GM21825 (cell line): ENCODE results near the gene CDH15.
"Not testable (repeated sequence)": the region's sequence is repeated elsewhere in the genome, so short reads cannot be mapped to it uniquely, and the experiment has no call there.

Experiments
- ATAC-seq: cut with Tn5 transposase; IDR thresholded peaks from one replicate; pipeline ENCODE4 v1.9.1; 2021; ENCODE audit warnings: mild to moderate bottlenecking, moderate library complexity; ENCODE audit not compliant: unreplicated experiment

CDH15 gene

DNA sequence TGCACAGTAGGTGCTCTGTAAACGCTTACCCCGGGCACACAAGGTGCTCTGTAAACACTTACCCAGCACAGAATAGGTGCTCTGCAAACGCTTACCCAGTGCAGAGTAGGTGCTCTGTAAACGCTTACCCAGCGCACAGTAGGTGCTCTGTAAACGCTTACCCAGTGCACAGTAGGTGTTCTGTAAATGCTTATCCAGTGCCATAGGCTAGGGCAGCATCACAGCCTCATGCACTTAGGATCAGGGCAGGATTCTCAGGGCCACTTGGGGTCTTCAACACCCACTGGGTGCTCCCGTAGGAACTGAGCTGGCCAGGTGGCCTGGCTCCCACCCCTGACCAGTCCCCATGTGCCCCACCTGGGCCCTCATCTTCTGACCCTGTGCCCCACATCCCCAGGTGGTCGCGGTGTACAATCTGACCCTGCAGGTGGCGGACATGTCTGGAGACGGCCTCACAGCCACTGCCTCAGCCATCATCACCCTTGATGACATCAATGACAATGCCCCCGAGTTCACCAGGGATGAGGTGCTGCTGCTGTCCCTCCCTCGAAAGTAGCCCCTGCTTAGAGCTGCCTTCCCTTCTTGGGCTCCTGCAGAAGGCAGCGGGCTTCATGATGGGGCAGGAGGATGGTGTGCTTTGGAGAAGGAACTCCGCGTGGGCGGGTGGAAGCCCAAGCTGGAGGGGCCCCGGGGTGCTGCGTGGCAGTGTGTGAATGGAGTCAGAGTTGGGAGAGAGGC lies 15.7 kb downstream of the CDH15 start:
- no peak for ATAC-seq

DNA sequence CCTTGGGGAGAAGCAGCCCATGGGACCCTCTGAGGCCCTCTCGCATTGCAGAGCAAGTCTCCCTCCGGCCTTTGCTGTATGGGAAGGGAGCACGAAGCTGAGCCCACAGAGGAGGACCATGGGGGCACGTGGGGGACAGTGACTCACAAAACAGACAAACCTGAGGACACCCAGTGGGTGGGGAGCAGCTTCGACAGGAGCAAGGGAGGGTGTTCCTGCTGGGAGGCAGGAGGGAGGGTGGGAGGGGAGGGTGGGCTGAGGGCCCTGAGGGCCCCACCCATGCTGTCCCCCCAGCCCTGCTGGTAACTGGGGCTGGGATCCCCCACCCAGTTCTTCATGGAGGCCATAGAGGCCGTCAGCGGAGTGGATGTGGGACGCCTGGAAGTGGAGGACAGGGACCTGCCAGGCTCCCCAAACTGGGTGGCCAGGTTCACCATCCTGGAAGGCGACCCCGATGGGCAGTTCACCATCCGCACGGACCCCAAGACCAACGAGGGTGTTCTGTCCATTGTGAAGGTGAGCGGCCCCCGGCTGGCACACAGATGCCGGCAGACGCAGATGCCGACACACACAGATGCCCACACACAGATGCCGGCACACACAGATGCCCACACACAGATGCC lies 16.3 kb downstream of the CDH15 start:
- no peak for ATAC-seq

DNA sequence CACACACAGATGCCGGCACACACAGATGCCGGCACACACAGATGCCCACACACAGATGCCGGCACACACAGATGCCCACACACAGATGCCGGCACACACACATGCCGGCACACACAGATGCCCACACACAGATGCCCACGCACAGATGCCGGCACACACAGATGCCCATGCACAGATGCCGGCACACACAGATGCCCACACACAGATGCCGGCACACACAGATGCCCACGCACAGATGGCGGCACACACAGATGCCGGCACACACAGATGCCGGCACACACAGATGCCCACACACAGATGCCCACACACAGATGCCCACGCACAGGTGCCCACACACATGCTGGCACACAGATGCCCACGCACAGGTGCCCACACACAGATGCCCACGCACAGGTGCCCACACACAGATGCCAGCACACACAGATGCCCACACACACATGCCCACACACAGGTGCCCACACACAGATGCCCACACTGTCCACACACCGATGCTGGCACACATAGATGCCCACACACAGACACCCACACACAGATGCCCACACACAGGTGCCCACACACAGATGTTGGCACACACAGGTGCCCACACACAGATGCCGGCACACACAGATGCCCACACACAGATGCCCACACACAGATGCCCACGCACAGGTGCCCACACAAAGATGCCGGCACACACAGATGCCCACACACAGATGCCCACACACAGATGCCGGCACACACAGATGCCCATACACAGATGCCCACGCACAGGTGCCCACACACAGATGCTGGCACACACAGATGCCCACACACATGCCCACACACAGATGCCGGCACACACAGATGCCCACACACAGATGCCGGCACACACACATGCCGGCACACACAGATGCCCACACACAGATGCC lies 17.2 kb downstream of the CDH15 start:
- ATAC-seq: not testable (repeated sequence)

DNA sequence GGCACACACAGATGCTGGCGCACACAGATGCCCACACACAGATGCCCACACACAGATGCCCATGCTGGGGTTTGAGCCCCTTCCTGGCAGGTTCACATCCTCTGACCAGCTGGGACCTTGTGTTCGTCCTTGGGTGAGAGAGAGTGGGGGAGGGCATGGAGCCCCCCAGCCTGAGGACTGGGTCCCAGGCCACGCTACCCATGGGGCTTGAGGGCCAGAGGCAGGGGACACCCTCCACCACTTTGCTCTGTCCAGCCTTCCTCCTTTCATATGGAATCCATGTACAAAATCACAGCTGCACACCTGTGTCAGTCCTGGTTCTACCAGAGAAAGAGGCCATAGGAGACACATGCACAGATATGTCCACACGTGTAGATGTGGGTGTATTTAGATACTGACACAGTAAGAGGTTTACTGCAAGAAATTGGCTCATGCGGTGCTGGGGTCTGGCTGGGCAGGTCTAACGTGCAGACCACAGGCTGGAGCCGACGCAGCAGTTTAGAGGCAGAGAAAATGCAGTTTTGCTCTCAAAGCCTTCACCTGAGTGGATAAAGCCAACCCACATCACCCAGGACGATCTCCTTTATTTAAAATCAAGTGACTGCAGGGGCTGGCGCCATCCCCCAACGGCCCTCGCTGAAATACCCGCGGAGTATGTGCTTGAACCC lies 17.9 kb downstream of the CDH15 start:
- no peak for ATAC-seq

DNA sequence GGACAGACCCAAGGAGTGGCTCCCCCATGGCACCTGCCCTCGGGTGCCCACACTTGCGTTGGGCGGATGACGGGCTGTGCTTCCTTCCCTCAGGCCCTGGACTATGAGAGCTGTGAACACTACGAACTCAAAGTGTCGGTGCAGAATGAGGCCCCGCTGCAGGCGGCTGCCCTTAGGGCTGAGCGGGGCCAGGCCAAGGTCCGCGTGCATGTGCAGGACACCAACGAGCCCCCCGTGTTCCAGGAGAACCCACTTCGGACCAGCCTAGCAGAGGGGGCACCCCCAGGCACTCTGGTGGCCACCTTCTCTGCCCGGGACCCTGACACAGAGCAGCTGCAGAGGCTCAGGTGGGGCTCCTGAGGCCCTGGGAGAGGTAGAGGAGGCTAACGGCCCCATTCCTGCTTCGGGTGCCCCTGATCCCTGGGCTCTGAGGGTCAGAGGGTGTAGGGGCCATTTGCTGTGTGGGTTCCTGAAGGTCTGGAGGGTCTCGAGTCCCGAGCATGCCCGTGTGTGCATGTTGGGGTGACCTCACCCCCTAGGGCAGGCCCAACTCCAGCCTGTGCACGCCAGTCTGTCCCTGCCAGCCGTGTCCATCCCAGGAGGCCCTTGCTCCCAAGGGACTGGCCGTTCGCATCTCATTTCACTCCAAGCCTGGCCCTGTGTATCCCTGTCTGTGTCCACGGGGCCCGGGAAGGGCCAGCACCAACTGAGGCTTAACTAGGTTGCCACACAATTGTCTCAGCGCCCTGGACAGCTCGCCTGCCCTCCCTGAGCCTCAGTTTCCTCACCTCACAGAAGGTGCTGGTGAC lies 18.8 kb downstream of the CDH15 start:
- no peak for ATAC-seq

DNA sequence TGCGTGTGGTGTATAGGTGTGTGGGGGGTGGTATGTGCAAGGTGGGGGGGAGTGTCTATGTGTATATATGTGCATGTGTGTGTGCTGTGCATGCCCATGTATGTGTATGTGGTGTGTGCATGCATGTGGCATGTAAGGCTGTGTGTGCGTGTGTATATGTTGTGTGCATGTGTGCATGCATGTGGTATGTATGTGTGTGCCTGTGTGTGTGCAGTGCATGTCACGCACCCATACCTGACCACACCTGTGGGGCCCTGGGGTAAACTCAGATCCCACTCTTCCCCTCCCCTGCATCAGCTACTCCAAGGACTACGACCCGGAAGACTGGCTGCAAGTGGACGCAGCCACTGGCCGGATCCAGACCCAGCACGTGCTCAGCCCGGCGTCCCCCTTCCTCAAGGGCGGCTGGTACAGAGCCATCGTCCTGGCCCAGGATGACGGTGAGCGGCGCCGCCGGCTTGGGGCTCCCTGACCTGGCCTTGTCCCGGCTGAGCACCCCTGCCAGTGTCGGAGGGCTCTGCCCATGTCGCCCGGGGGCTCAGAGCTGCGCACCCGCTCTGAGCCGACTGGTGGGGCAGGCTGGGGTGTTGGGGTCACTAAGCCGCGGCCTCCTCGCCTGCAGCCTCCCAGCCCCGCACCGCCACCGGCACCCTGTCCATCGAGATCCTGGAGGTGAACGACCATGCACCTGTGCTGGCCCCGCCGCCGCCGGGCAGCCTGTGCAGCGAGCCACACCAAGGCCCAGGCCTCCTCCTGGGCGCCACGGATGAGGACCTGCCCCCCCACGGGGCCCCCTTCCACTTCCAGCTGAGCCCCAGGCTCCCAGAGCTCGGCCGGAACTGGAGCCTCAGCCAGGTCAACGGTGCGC lies 19.7 kb downstream of the CDH15 start:
- ATAC-seq: no peak

DNA sequence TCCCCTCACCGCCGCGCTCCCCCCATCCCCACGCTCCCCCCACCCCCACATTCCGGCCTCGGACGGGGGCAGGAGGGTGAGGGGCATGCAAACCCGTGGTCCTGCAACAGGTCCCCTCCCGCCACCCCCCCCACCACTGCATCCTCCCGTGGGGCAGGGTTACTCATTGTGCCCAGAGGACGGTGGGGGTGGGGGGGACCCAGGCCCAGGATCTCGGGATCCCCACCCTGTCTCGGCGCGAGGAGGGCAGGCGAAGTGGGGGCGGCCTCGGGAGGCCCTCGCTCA lies 20.3 kb downstream of the CDH15 start:
- no peak for ATAC-seq

DNA sequence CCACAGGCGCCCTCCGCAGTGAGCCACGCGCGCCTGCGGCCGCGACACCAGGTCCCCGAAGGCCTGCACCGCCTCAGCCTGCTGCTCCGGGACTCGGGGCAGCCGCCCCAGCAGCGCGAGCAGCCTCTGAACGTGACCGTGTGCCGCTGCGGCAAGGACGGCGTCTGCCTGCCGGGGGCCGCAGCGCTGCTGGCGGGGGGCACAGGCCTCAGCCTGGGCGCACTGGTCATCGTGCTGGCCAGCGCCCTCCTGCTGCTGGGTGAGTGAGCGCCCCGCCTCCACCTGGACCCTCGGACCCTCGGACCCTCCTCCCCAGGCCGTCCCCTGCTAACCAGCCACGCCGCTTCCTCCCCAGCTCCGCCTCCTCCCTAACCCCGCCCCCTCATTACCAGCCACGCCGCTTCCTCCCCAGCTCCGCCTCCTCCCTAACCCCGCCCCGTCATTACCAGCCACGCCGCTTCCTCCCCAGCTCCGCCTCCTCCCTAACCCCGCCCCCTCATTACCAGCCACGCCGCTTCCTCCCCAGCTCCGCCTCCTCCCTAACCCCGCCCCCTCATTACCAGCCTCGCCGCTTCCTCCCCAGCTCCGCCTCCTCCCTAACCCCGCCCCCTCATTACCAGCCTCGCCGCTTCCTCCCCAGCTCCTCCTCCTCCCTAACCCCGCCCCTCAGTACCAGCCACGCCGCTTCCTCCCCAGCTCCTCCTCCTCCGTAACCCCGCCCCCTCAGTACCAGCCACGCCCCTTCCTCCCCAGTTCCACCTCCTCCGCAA lies 20.8 kb downstream of the CDH15 start:
- ATAC-seq: not testable (repeated sequence)

DNA sequence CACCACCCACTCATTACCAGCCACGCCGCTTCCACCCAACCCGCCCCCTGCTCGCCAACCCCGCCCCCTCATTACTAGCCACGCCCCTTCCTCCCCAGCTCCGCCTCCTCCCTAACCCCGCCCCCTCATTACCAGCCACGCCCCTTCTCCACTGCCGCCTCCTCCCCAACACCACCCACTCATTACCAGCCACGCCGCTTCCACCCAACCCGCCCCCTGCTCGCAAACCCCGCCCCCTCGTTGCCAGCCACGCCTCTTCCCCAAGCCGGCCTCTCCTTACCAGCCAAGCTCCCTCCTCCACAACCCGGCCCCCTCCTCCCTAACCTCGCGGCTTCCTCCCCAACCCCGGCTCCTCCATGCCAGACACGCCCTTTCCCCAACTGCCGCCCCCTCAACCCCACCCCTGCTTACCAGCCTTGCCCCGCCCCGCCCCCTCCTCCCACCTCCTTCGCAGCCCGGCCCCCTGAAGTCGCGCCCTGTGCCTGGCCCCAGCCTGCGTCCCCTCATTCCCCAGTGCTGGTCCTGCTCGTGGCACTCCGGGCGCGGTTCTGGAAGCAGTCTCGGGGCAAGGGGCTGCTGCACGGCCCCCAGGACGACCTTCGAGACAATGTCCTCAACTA lies 21.5 kb downstream of the CDH15 start:
- ATAC-seq: no peak

DNA sequence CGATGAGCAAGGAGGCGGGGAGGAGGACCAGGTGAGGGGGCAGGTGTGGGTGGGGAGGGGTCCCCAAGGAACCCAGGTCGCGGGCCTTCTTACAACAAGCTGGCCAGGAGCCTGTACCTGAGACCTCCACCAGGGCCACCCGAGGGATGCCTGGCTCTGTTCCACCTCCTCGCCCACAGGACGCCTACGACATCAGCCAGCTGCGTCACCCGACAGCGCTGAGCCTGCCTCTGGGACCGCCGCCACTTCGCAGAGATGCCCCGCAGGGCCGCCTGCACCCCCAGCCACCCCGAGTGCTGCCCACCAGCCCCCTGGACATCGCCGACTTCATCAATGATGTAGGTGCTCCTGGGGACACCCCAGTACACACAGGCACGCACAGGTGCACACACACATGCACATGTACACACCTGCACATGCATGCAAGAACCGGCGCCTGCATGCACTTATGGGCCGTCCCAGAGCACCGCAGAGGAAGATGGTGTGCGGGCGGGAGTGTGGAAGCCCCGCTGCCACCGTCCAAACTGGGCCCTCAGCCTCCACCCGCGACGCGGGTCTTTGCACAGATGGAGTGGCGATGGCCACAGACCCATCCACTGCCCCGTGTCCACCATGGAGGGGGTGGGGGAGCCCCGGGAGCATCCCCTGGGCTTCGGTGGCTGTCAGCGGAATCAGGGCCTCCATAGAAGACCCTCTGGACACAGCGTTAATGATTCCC lies 22.2 kb downstream of the CDH15 start:
- ATAC-seq: no peak

DNA sequence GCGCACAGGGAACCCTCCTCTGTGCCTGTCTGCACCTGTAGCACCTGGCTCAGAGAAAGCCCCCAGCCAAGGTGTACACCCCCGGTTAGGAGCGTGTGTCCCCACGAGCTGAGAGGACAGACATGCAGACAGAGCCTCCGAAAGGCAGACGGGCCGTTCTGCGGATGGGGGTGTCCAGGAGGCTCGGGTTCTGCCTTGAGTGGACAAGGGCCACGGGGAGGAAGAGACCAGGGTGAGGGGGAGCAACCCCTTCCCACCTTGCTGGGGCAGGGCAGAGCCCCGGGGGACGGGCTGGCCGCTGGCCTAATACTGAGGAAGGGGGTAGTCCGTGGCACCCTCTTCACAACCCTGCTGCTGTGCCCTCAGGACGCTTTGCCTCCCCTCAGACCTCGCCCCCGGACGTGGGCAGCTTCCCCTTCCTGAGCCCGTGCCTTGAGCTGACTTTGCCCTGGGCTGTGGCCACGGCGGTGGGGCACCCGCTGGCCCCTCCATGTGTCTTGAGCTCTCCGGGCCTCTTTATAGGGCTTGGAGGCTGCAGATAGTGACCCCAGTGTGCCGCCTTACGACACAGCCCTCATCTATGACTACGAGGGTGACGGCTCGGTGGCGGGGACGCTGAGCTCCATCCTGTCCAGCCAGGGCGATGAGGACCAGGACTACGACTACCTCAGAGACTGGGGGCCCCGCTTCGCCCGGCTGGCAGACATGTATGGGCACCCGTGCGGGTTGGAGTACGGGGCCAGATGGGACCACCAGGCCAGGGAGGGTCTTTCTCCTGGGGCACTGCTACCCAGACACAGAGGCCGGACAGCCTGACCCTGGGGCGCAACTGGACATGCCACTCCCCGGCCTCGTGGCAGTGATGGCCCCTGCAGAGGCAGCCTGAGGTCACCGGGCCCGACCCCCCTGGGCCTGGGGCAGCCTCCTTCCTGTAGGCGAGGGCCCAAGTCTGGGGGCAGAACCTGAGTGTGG lies 23.1 kb downstream of the CDH15 start:
- no peak for ATAC-seq

DNA sequence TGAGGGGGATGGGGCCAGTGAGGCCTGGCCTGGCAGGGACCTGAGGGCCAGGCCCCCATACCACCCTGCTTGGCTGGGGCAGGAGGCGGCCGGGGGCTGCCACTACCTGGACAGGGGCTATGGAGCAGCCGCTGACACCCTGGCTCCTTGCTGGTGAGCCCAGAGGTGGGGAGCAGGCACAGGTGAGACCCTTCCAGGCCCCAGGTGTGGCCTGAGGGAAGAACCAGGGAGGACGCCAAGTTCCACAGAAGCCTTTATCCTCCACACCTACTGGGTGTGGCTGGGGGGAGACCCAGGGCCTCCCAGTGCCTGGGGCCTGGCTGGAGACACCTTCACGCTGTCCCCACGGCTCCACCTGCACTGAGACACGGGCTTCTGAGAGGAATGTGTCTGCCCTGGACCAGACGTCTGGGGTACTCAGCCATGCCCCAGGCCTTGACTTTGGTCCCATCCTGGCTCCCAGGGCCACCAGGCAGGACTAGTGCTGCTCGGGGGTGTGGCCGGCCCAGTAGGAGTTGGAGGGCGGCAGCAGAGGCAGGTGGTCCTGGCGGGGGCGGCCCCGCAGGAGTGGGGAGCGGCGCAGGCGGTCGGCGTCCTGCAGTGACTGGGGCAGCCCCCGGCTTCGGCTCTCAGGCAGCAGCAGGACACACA lies 24.1 kb downstream of the CDH15 start:
- no peak for ATAC-seq

DNA sequence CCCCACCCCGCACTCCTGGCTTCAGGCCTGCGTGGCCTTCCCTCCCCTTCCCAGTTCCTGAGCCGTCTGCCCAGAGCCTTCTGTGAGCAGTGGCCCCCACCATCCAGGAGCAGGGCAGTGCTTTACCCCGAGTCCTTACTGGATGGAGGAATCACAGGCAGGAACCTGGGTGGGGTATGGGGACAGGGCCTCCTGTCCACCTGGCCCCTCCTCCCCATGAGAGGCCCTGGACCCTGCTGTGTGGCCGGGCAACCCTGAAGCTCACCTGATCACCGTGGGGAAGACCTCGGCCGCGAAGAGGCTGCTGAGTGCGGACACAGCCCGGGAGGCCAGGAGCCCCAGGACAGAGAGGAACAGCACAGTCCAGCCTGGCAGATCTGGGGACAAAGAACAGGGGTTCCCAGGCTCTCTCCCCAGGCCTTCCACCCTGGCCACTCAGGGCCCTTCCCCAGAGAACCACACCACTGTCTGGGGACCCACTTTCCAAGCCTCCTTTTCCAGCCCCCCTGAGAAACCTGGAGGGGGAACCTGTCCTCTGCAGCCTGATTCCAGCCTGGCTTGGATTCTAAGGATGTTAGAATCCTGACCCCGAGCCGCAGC lies 25.6 kb downstream of the CDH15 start:
- no peak for ATAC-seq

DNA sequence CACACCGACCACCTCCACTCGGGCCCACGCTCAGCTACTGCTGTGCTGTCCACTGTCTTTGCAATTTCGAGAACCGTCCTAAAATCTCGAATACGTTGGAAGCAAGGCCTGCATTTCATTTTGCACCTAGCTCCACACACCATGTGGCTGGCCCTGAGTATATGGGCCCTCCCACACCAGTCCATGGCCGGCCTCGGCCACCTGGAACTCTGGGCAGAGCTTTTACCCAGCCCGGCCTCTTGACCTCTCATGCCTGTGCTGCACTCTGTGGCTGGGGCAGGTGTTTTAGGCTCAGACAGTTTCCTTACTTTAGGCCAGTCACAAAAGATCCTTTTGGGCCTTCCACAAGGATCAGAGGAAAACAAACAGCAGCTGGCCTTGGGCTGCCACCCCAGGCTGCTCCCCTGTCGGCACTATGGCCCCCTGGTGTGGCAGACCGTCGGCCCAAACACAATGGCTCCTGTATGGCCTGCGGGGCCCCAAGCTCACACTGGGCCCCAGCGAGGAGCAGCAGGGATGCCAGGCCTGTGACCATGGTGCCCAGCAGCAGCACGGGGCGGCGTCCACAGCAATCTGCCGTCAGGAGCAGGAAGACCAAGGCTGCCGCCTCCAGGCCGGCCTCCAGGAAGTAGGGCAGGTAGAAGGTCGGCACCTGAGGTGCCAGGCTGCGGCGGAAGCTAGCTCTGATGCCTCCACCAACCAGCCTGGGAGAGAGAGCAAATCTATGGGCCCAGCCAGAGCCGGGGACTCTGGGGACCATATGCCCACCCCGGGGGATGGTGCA lies 26.3 kb downstream of the CDH15 start:
- no peak for ATAC-seq
